Gastrocnemius medialis (tissue), 4 donors: Measurements from ENCODE around the gene DBP. TPM values are rescaled to one million over a fixed set of nuclear protein-coding genes. Genes with fewer than 3 reads are reported as not detected.
"Not testable (repeated sequence)": the region's sequence is repeated elsewhere in the genome, so short reads cannot be mapped to it uniquely, and the experiment has no call there.

Experiments
- ATAC-seq, 2 donors: fragments of 150-250 bp; one replicate each; pipeline ENCODE4 v1.9.1; 2016
- DNase-seq, 2 donors: peaks; one replicate each; pipeline ENCODE4 v3.0.0-alpha.2; 2019
- H3K27ac ChIP-seq, 4 donors: fragments of 200-600 bp; sonication (generic); 1 replicate in 1 of 4; 2 replicates in 3 of 4; pipeline ENCODE4 v1.5.1; 2016 to 2018; ENCODE audit warnings: mild to moderate bottlenecking in 2 of 4, moderate library complexity in 1 of 4
- H3K27me3 ChIP-seq, 3 donors: fragments of 200-600 bp; sonication (generic) in 2 of 3; 1 replicate in 1 of 3; 2 replicates in 2 of 3; pipeline versions ENCODE4 v1.5.1 to v1.6.0; 2016 to 2019; ENCODE audit warnings: mild to moderate bottlenecking in 1 of 3, moderate library complexity in 1 of 3
- H3K36me3 ChIP-seq, 2 donors: fragments of 200-600 bp; sonication (generic) in 1 of 2; one replicate each; pipeline ENCODE4 v1.5.1; 2017 to 2018
- H3K4me1 ChIP-seq, 2 donors: fragments of 200-600 bp; sonication (generic) in 1 of 2; one replicate each; pipeline ENCODE4 v1.5.1; 2016 to 2017; ENCODE audit warnings: mild to moderate bottlenecking in 2 of 2
- H3K4me3 ChIP-seq, 4 donors: fragments of 200-600 bp; sonication (generic) in 3 of 4; 1 replicate in 1 of 4; 2 replicates in 3 of 4; pipeline ENCODE4 v1.5.1; 2016 to 2019; ENCODE audit warnings: mild to moderate bottlenecking in 2 of 4
- H3K9me3 ChIP-seq, 3 donors: fragments of 200-600 bp; sonication (generic) in 2 of 3; 1 replicate in 1 of 3; 2 replicates in 2 of 3; pipeline ENCODE4 v1.5.1; 2016 to 2019
- POLR2A ChIP-seq, 2 donors: fragments of 450-650 bp; IDR thresholded peaks; one replicate each; pipeline ENCODE4 v1.6.1; 2017; ENCODE audit warnings: antibody characterized with exemption in 2 of 2, mild to moderate bottlenecking in 2 of 2, moderate library complexity in 2 of 2
- in situ Hi-C, 4 donors: fragments of 200-750 bp; cut with MboI; loops; one replicate each; pipeline versions ENCODE4 v1.15.0 to v1.8.0; 2017; ENCODE audit warnings: low sequenced_read_pairs in 4 of 4
- intact Hi-C: fragments of 100-400 bp; cut with DNase I; formaldehyde crosslinking; loops from one replicate; pipeline ENCODE4 v1.15.1; 2023; ENCODE audit warnings: low total_unique reads
- total RNA-seq, 4 donors: library from RNA; depleted of rRNA; stranded (reverse); fragments of >200 nt; gene quantifications; one replicate each; pipeline versions ENCODE4 v1.1.0 to v1.2.3, GENCODE V29; 2016
- TF ChIP-seq, protein P1 (sequence below), 5 experiments: fragments of 450-650 bp in 3 of 5; fragments of 200-600 bp in 2 of 5; sonication (generic) in 2 of 5; IDR thresholded peaks in 4 of 5; conservative IDR thresholded peaks in 1 of 5; 1 replicate in 4 of 5; 2 replicates in 1 of 5; pipeline ENCODE4 v1.5.1; 2016 to 2019; ENCODE audit warnings: antibody characterized with exemption in 5 of 5, mild to moderate bottlenecking in 3 of 5, moderate library complexity in 3 of 5

The DBP gene
- total RNA-seq, 4 donors from 2014 or later = 1.7 to 12.9 (median 4.4) TPM

GRCh38 chr19:48658483-48658882 is 21.3 kb upstream of the DBP start:
- in situ Hi-C loops = loop anchor here in 1 of 4 donors (10.0 kb wide), 1 partner anchor 56 kb away; the partner anchor contains the start of gene MAMSTR

GRCh38 chr19:48657828-48658227 is 20.6 kb upstream of the DBP start:
- H3K27ac ChIP-seq, ATAC-seq, H3K4me3 ChIP-seq, intact Hi-C loops, H3K4me1 ChIP-seq, H3K9me3 ChIP-seq, DNase-seq, H3K36me3 ChIP-seq, H3K27me3 ChIP-seq: not testable (repeated sequence)
- in situ Hi-C loops = loop anchor here in 1 of 4 donors (10.0 kb wide), 1 partner anchor 57 kb away; the partner anchor contains the start of gene MAMSTR

More at GRCh38 chr19:48658483-48658882, 21.3 kb upstream of the DBP start:
- DNase-seq = no peak
- no peak for TF ChIP-seq POLR2A (IDR thresholded peaks at IDR 0.05)
- TF ChIP-seq, protein P1, sequence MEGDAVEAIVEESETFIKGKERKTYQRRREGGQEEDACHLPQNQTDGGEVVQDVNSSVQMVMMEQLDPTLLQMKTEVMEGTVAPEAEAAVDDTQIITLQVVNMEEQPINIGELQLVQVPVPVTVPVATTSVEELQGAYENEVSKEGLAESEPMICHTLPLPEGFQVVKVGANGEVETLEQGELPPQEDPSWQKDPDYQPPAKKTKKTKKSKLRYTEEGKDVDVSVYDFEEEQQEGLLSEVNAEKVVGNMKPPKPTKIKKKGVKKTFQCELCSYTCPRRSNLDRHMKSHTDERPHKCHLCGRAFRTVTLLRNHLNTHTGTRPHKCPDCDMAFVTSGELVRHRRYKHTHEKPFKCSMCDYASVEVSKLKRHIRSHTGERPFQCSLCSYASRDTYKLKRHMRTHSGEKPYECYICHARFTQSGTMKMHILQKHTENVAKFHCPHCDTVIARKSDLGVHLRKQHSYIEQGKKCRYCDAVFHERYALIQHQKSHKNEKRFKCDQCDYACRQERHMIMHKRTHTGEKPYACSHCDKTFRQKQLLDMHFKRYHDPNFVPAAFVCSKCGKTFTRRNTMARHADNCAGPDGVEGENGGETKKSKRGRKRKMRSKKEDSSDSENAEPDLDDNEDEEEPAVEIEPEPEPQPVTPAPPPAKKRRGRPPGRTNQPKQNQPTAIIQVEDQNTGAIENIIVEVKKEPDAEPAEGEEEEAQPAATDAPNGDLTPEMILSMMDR (IDR thresholded peaks at IDR 0.05 in 4 of 5, conservative IDR thresholded peaks at IDR 0.05 in 1 of 5) = no peak
- no peak for ATAC-seq
- Histone ChIP-seq H3K27me3 (no peaks in the 10 kb centered on the region), H3K4me3 (no peak overlapping the region), H3K4me1 (no peaks in the 10 kb centered on the region), H3K27ac (no peak overlapping the region), H3K36me3 (no peaks in the 10 kb centered on the region), H3K9me3 (no peaks in the 10 kb centered on the region)
- intact Hi-C loops = no loop called here

- H3K27ac ChIP-seq = no peak overlapping the region
- H3K4me1 ChIP-seq = no peaks in the 10 kb centered on the region
- in situ Hi-C loops = loop anchor here in 1 of 4 donors (10.0 kb wide), 1 partner anchor 58 kb away; the partner anchor contains the start of gene MAMSTR
- no peak for ATAC-seq
- no peak for DNase-seq
- no peaks in the 10 kb centered on the region for H3K27me3 ChIP-seq
- no peak overlapping the region for H3K4me3 ChIP-seq
- no peaks in the 10 kb centered on the region for H3K36me3 ChIP-seq
- no peaks in the 10 kb centered on the region for H3K9me3 ChIP-seq
- intact Hi-C loops = no loop called here
- no peak for TF ChIP-seq POLR2A (IDR thresholded peaks at IDR 0.05)
- TF ChIP-seq, protein P1 (IDR thresholded peaks at IDR 0.05 in 4 of 5, conservative IDR thresholded peaks at IDR 0.05 in 1 of 5) = no peak
These were observed 19.8 kb upstream of the DBP start for GRCh38 chr19:48656840-48657474.

GRCh38 chr19:48654299-48655059 is 17.3 kb upstream of the DBP start:
- H3K36me3 ChIP-seq = no peaks in the 10 kb centered on the region
- no peaks in the 10 kb centered on the region for H3K27me3 ChIP-seq
- no peak for TF ChIP-seq POLR2A (IDR thresholded peaks at IDR 0.05)
- TF ChIP-seq, protein P1 (IDR thresholded peaks at IDR 0.05 in 4 of 5, conservative IDR thresholded peaks at IDR 0.05 in 1 of 5) = no peak
- H3K9me3 ChIP-seq = no peaks in the 10 kb centered on the region
- H3K27ac ChIP-seq = no peak overlapping the region
- ATAC-seq (no peak), DNase-seq (no peak)
- intact Hi-C loops = no loop called here
- H3K4me1 ChIP-seq = no peaks in the 10 kb centered on the region
- in situ Hi-C loops = loop anchor here in 1 of 4 donors (10.0 kb wide), 1 partner anchor 60 kb away; the partner anchor contains the start of gene MAMSTR
- H3K4me3 ChIP-seq = no peak overlapping the region

- Histone ChIP-seq H3K27ac (no peak overlapping the region), H3K9me3 (no peaks in the 10 kb centered on the region), H3K4me1 (no peaks in the 10 kb centered on the region), H3K4me3 (no peak overlapping the region), H3K27me3 (no peaks in the 10 kb centered on the region), H3K36me3 (no peaks in the 10 kb centered on the region)
- DNase-seq = no peak
- in situ Hi-C loops (loop anchor here in 1 of 4 donors (10.0 kb wide), 1 partner anchor 63 kb away; the partner anchor contains the start of gene MAMSTR), intact Hi-C loops (no loop called here)
- no peak for ATAC-seq
- TF ChIP-seq, protein P1 (IDR thresholded peaks at IDR 0.05 in 4 of 5, conservative IDR thresholded peaks at IDR 0.05 in 1 of 5) = no peak
- no peak for TF ChIP-seq POLR2A (IDR thresholded peaks at IDR 0.05)
These were observed 14.5 kb upstream of the DBP start for GRCh38 chr19:48651683-48652048.
